CD8-positive, alpha-beta memory T cell (primary cell): Measurements from ENCODE around the gene MAPT. TPM values are rescaled to one million over a fixed set of nuclear protein-coding genes. Genes with fewer than 3 reads are reported as not detected.
A peak's percentile ranks its signal among the peaks of the same experiment; 100 is the strongest.

Experiments used
- CTCF ChIA-PET: fragments of 350-600 bp; sonication (Branson Sonifier 250); formaldehyde crosslinking; loops from one replicate; lab custom pipeline; 2021; ENCODE audit warnings: antibody characterized with exemption; lab: Charles Lee
- POLR2A ChIA-PET: fragments of 350-600 bp; sonication (Branson Sonifier 250); formaldehyde crosslinking; loops from one replicate; lab custom pipeline; 2021; ENCODE audit warnings: antibody characterized with exemption; lab: Charles Lee
- DNase-seq, 5 donors: peaks; one replicate each; pipeline versions ENCODE4 v3.0.0 to v3.0.0-alpha.2; 2020 to 2022; ENCODE audit warnings: mixed read lengths in 1 of 5
- H3K27ac ChIP-seq: one replicate; pipeline ENCODE4 v1.7.0; 2013; ENCODE audit warnings: low read depth, mild to moderate bottlenecking, low read length, moderate library complexity
- H3K27me3 ChIP-seq: 2 replicates; pipeline ENCODE4 v1.7.0; 2013; ENCODE audit warnings: low read length, mild to moderate bottlenecking; ENCODE audit not compliant: insufficient read depth, poor library complexity, severe bottlenecking
- H3K36me3 ChIP-seq: 2 replicates; pipeline ENCODE4 v1.7.0; 2013; ENCODE audit warnings: mild to moderate bottlenecking, low read length, moderate library complexity; ENCODE audit not compliant: insufficient read depth
- H3K4me1 ChIP-seq: 2 replicates; pipeline ENCODE4 v1.7.0; 2013; ENCODE audit warnings: mild to moderate bottlenecking, low read length, moderate library complexity; ENCODE audit not compliant: insufficient read depth
- H3K4me3 ChIP-seq: 2 replicates; pipeline ENCODE4 v1.7.0; 2013; ENCODE audit warnings: mild to moderate bottlenecking, low read length
- H3K9me3 ChIP-seq: 2 replicates; pipeline ENCODE4 v1.7.0; 2013; ENCODE audit warnings: mild to moderate bottlenecking, low read length
- H3K27ac Mint-ChIP-seq, 8 donors: one replicate each; pipeline ENCODE4 v1.8.0; 2020 to 2021; ENCODE audit warnings: mixed read lengths in 8 of 8, mild to moderate bottlenecking in 6 of 8, inconsistent platforms in 3 of 8, moderate library complexity in 3 of 8
- H3K27me3 Mint-ChIP-seq, 2 donors: one replicate each; pipeline ENCODE4 v1.8.0; 2020 to 2021; ENCODE audit warnings: mixed read lengths in 2 of 2, mild to moderate bottlenecking in 1 of 2, moderate library complexity in 1 of 2
- H3K36me3 Mint-ChIP-seq, 3 donors: one replicate each; pipeline ENCODE4 v1.8.0; 2020 to 2021; ENCODE audit warnings: mixed read lengths in 3 of 3, inconsistent platforms in 1 of 3, mild to moderate bottlenecking in 1 of 3
- H3K4me1 Mint-ChIP-seq, 3 donors: one replicate each; pipeline ENCODE4 v1.8.0; 2020 to 2021; ENCODE audit warnings: mixed read lengths in 3 of 3, inconsistent platforms in 1 of 3, mild to moderate bottlenecking in 1 of 3
- H3K4me3 Mint-ChIP-seq, 7 donors: one replicate each; pipeline ENCODE4 v1.8.0; 2020 to 2021; ENCODE audit warnings: mixed read lengths in 7 of 7, mild to moderate bottlenecking in 6 of 7, moderate library complexity in 4 of 7, inconsistent platforms in 2 of 7
- H3K9me3 Mint-ChIP-seq, 5 donors: one replicate each; pipeline ENCODE4 v1.8.0; 2020 to 2022; ENCODE audit warnings: mixed read lengths in 5 of 5, mild to moderate bottlenecking in 3 of 5, moderate library complexity in 2 of 5, inconsistent platforms in 1 of 5
- polyA plus RNA-seq: library from polyadenylated mRNA; unstranded; fragments of 300-500 nt; fragmentation: Illumina TruSeq; gene quantifications from one replicate; pipeline ENCODE4 v1.2.3, GENCODE V29; 2021
- total RNA-seq, 2 experiments: library from RNA; stranded (reverse); gene quantifications; one replicate each; pipeline ENCODE4 v1.2.3, GENCODE V29; 2021

MAPT gene
- total and polyA plus RNA-seq, 3 experiments from 2014 or later: 0.36 to 0.42 (median 0.42) TPM

GRCh38 chr17:45946841-45947256 lies 52.5 kb downstream of the MAPT start:
- no peak for DNase-seq
- Histone ChIP-seq H3K27me3 (peaks cover 11% of the 10 kb centered on the region), H3K36me3 (no peaks in the 10 kb centered on the region), H3K4me3 (no peak overlapping the region), H3K27ac (no peak overlapping the region), H3K9me3 (no peaks in the 10 kb centered on the region), H3K4me1 (peaks cover 5% of the 10 kb centered on the region)
- Mint-ChIP-seq H3K4me3 (no peak overlapping the region), H3K4me1 (peaks cover 3 to 12% (median 9%) of the 10 kb centered on the region in 3 donors), H3K27me3 (peaks cover 27 to 46% of the 10 kb centered on the region in 2 donors), H3K36me3 (no peaks in the 10 kb centered on the region), H3K9me3 (no peaks in the 10 kb centered on the region), H3K27ac (no peak overlapping the region)
- CTCF ChIA-PET: no interaction called here
- POLR2A ChIA-PET: no interaction called here

- Histone ChIP-seq H3K4me1 (peaks cover 5% of the 10 kb centered on the region), H3K9me3 (no peaks in the 10 kb centered on the region), H3K36me3 (no peaks in the 10 kb centered on the region), H3K27me3 (peaks cover 11% of the 10 kb centered on the region), H3K4me3 (no peak overlapping the region), H3K27ac (no peak overlapping the region)
- CTCF ChIA-PET: interaction anchor here (0.8 to 1.8 kb wide), 4 partner anchors 8 to 20 kb away, joined by 3 to 8 read pairs (median 4); no protein-coding TSS in a partner anchor
- POLR2A ChIA-PET: no interaction called here
- no peak for DNase-seq
- H3K4me1 Mint-ChIP-seq: peaks cover 3 to 12% (median 9%) of the 10 kb centered on the region in 3 donors
- H3K27me3 Mint-ChIP-seq: peaks cover 31 to 49% of the 10 kb centered on the region in 2 donors
- H3K4me3 Mint-ChIP-seq: peak overlapping the region in 2 of 7 donors; percentile 50 to 68
- H3K36me3 Mint-ChIP-seq: no peaks in the 10 kb centered on the region
- no peak overlapping the region for H3K27ac Mint-ChIP-seq
- no peaks in the 10 kb centered on the region for H3K9me3 Mint-ChIP-seq
Observed at GRCh38 chr17:45948498-45948880, 54.1 kb downstream of the MAPT start.

- Histone ChIP-seq H3K27me3 (peaks cover 11% of the 10 kb centered on the region), H3K36me3 (no peaks in the 10 kb centered on the region), H3K9me3 (no peaks in the 10 kb centered on the region), H3K4me3 (peak overlapping the region; percentile 19), H3K4me1 (peaks cover 5% of the 10 kb centered on the region), H3K27ac (no peak overlapping the region)
- DNase-seq: peak in 4 of 5 donors; percentile 14 to 37 (median 23)
- H3K4me3 Mint-ChIP-seq: peak overlapping the region in 5 of 7 donors; percentile 49 to 68 (median 50)
- peaks cover 32 to 44% of the 10 kb centered on the region in 2 donors for H3K27me3 Mint-ChIP-seq
- ChIA-PET CTCF (interaction anchor here (0.8 to 1.8 kb wide), 5 partner anchors 9 to 20 kb away, joined by 3 to 8 read pairs (median 4); no protein-coding TSS in a partner anchor), POLR2A (no interaction called here)
- H3K36me3 Mint-ChIP-seq: no peaks in the 10 kb centered on the region
- H3K4me1 Mint-ChIP-seq: peaks cover 3 to 12% (median 9%) of the 10 kb centered on the region in 3 donors
- peak overlapping the region in 1 of 8 donors; percentile 29 for H3K27ac Mint-ChIP-seq
- H3K9me3 Mint-ChIP-seq: no peaks in the 10 kb centered on the region
Observed at GRCh38 chr17:45948881-45949624, 54.7 kb downstream of the MAPT start.

- CTCF ChIA-PET: interaction anchor here (0.8 to 1.8 kb wide), 4 partner anchors 8 to 21 kb away, joined by 3 to 8 read pairs (median 4); no protein-coding TSS in a partner anchor
- H3K4me3 Mint-ChIP-seq: no peak overlapping the region
- H3K4me1 ChIP-seq: peaks cover 5% of the 10 kb centered on the region
- H3K9me3 ChIP-seq: no peaks in the 10 kb centered on the region
- no peak overlapping the region for H3K27ac ChIP-seq
- H3K4me3 ChIP-seq: no peak overlapping the region
- no peak for DNase-seq
- peak overlapping the region in 1 of 8 donors; percentile 29 for H3K27ac Mint-ChIP-seq
- POLR2A ChIA-PET: no interaction called here
- peaks cover 31 to 43% of the 10 kb centered on the region in 2 donors for H3K27me3 Mint-ChIP-seq
- no peaks in the 10 kb centered on the region for H3K9me3 Mint-ChIP-seq
- H3K27me3 ChIP-seq: peaks cover 11% of the 10 kb centered on the region
- H3K36me3 Mint-ChIP-seq: no peaks in the 10 kb centered on the region
- peaks cover 3 to 12% (median 9%) of the 10 kb centered on the region in 3 donors for H3K4me1 Mint-ChIP-seq
- no peaks in the 10 kb centered on the region for H3K36me3 ChIP-seq
Observed at GRCh38 chr17:45949755-45950320, 55.5 kb downstream of the MAPT start.

DNA sequence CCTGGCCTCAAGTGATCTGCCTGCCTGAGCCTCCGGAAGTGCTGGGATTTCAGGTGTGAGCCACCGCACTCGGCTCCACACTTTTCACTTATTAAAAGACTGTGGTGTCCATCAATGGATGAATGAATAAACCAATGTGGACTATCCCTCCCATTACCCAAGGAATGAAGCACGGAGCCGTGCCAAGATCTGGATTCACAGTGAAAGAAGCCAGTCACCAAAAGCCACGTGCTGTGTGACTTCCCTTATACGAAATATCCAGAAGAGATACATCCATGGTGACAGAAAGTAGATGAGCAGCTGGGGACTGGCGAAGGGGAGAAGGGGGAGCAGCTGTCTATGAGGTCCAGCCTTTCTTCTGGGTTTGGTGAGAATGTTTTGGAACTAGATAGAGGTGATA lies 56.5 kb downstream of the MAPT start:
- Histone ChIP-seq H3K27me3 (peaks cover 11% of the 10 kb centered on the region), H3K4me1 (peaks cover 5% of the 10 kb centered on the region), H3K27ac (no peak overlapping the region), H3K9me3 (no peaks in the 10 kb centered on the region), H3K4me3 (no peak overlapping the region), H3K36me3 (no peaks in the 10 kb centered on the region)
- H3K27me3 Mint-ChIP-seq: peaks cover 34 to 46% of the 10 kb centered on the region in 2 donors
- peaks cover 3 to 12% (median 9%) of the 10 kb centered on the region in 3 donors for H3K4me1 Mint-ChIP-seq
- no peak overlapping the region for H3K27ac Mint-ChIP-seq
- no peak for DNase-seq
- no peaks in the 10 kb centered on the region for H3K9me3 Mint-ChIP-seq
- H3K36me3 Mint-ChIP-seq: no peaks in the 10 kb centered on the region
- POLR2A ChIA-PET: no interaction called here
- CTCF ChIA-PET: no interaction called here
- H3K4me3 Mint-ChIP-seq: no peak overlapping the region

GRCh38 chr17:45951403-45951802 lies 57.0 kb downstream of the MAPT start:
- H3K4me1 Mint-ChIP-seq: peaks cover 3 to 12% (median 9%) of the 10 kb centered on the region in 3 donors
- H3K9me3 Mint-ChIP-seq: no peaks in the 10 kb centered on the region
- H3K4me1 ChIP-seq: peaks cover 5% of the 10 kb centered on the region
- CTCF ChIA-PET: no interaction called here
- no peaks in the 10 kb centered on the region for H3K9me3 ChIP-seq
- DNase-seq: no peak
- H3K27me3 Mint-ChIP-seq: peaks cover 36 to 43% of the 10 kb centered on the region in 2 donors
- H3K36me3 Mint-ChIP-seq: no peaks in the 10 kb centered on the region
- no peak overlapping the region for H3K4me3 ChIP-seq
- H3K27me3 ChIP-seq: peaks cover 11% of the 10 kb centered on the region
- H3K36me3 ChIP-seq: no peaks in the 10 kb centered on the region
- H3K27ac Mint-ChIP-seq: no peak overlapping the region
- H3K4me3 Mint-ChIP-seq: no peak overlapping the region
- H3K27ac ChIP-seq: no peak overlapping the region
- POLR2A ChIA-PET: no interaction called here

DNA sequence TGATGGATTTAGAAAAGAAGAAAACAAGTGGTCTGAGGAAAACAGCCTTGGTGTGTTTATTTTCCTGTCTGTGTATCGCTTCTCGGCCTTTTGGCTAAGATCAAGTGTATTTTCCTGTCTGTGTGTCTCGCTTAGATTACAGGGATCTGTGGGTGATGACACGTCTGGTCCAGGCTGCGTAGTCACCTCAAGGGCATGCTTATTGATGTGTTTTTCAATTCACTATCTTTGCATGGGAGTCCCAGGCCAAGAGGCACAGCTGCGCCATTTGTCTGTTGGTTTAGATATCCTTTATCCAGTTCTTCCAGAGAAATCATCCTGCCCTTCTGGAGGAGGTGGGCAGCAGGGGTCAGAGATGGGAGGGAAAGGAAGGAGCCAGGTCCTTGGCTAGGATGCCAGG lies 57.6 kb downstream of the MAPT start:
- H3K4me1 Mint-ChIP-seq: peaks cover 3 to 12% (median 9%) of the 10 kb centered on the region in 3 donors
- H3K36me3 Mint-ChIP-seq: no peaks in the 10 kb centered on the region
- peaks cover 11% of the 10 kb centered on the region for H3K27me3 ChIP-seq
- no peaks in the 10 kb centered on the region for H3K36me3 ChIP-seq
- H3K9me3 Mint-ChIP-seq: no peaks in the 10 kb centered on the region
- POLR2A ChIA-PET: no interaction called here
- H3K4me3 ChIP-seq: no peak overlapping the region
- H3K27me3 Mint-ChIP-seq: peaks cover 36 to 40% of the 10 kb centered on the region in 2 donors
- H3K4me3 Mint-ChIP-seq: no peak overlapping the region
- no peaks in the 10 kb centered on the region for H3K9me3 ChIP-seq
- CTCF ChIA-PET: no interaction called here
- no peak overlapping the region for H3K27ac ChIP-seq
- DNase-seq: no peak
- peaks cover 5% of the 10 kb centered on the region for H3K4me1 ChIP-seq
- no peak overlapping the region for H3K27ac Mint-ChIP-seq

GRCh38 chr17:45952814-45953320 lies 58.5 kb downstream of the MAPT start:
- H3K27ac Mint-ChIP-seq: no peak overlapping the region
- CTCF ChIA-PET: no interaction called here
- H3K27ac ChIP-seq: no peak overlapping the region
- DNase-seq: no peak
- H3K4me3 Mint-ChIP-seq: no peak overlapping the region
- H3K36me3 ChIP-seq: no peaks in the 10 kb centered on the region
- H3K36me3 Mint-ChIP-seq: no peaks in the 10 kb centered on the region
- H3K27me3 Mint-ChIP-seq: peaks cover 36 to 42% of the 10 kb centered on the region in 2 donors
- POLR2A ChIA-PET: no interaction called here
- H3K4me3 ChIP-seq: no peak overlapping the region
- H3K4me1 ChIP-seq: peaks cover 5% of the 10 kb centered on the region
- H3K9me3 Mint-ChIP-seq: no peaks in the 10 kb centered on the region
- H3K9me3 ChIP-seq: no peaks in the 10 kb centered on the region
- peaks cover 3 to 12% (median 9%) of the 10 kb centered on the region in 3 donors for H3K4me1 Mint-ChIP-seq
- peaks cover 11% of the 10 kb centered on the region for H3K27me3 ChIP-seq
